GM21786 (cell line): ENCODE results near the gene RANBP3.
"Not testable (repeated sequence)": the region's sequence is repeated elsewhere in the genome, so short reads cannot be mapped to it uniquely, and the experiment has no call there.

Source experiments
- ATAC-seq: cut with Tn5 transposase; IDR thresholded peaks from one replicate; pipeline ENCODE4 v1.9.1; 2021; ENCODE audit not compliant: unreplicated experiment

The RANBP3 gene

GRCh38 chr19:5987077-5987818 lies 9.3 kb upstream of the RANBP3 start:
- no peak for ATAC-seq

GRCh38 chr19:5985837-5986236 lies 7.9 kb upstream of the RANBP3 start:
- not testable (repeated sequence) for ATAC-seq

GRCh38 chr19:5985098-5985783 lies 7.3 kb upstream of the RANBP3 start:
- ATAC-seq: no peak

GRCh38 chr19:5984600-5984999 lies 6.7 kb upstream of the RANBP3 start:
- ATAC-seq: no peak

GRCh38 chr19:5983367-5983955 lies 5.5 kb upstream of the RANBP3 start:
- no peak for ATAC-seq

- ATAC-seq: no peak
Observed at GRCh38 chr19:5978606-5979552, 939 bp upstream of the RANBP3 start.

- no peak for ATAC-seq
Observed at GRCh38 chr19:5977222-5977784, 637 bp downstream of the RANBP3 start.

- ATAC-seq: no peak
Observed at GRCh38 chr19:5976768-5977167, 1.2 kb downstream of the RANBP3 start.

- ATAC-seq: no peak
Observed at GRCh38 chr19:5975388-5975728, 2.6 kb downstream of the RANBP3 start.

- no peak for ATAC-seq
Observed at GRCh38 chr19:5974721-5975387, 3.1 kb downstream of the RANBP3 start.

- ATAC-seq: no peak
Observed at GRCh38 chr19:5973867-5974635, 3.9 kb downstream of the RANBP3 start.

- no peak for ATAC-seq
Observed at GRCh38 chr19:5973376-5973775, 4.6 kb downstream of the RANBP3 start.

GRCh38 chr19:5972355-5972731 lies 5.6 kb downstream of the RANBP3 start:
- ATAC-seq: no peak

GRCh38 chr19:5971714-5972354 lies 6.1 kb downstream of the RANBP3 start:
- ATAC-seq: no peak

GRCh38 chr19:5969476-5969875 lies 8.5 kb downstream of the RANBP3 start:
- ATAC-seq: no peak

- ATAC-seq: no peak
Observed at GRCh38 chr19:5968431-5969373, 9.2 kb downstream of the RANBP3 start.

GRCh38 chr19:5967994-5968430 lies 9.9 kb downstream of the RANBP3 start:
- peak; percentile 61 for ATAC-seq

- ATAC-seq: no peak
Observed at GRCh38 chr19:5967571-5967970, 10.4 kb downstream of the RANBP3 start.
